Caco-2 (cell line): ENCODE results near the gene PRXL2A. TPM values are rescaled to one million over a fixed set of nuclear protein-coding genes. Genes with fewer than 3 reads are reported as not detected.
"Not testable (repeated sequence)": the region's sequence is repeated elsewhere in the genome, so short reads cannot be mapped to it uniquely, and the experiment has no call there.

Experiments used
- BruUV-seq: library from RNA; stranded (reverse); fragments of 400-500 nt; replicated peaks from 2 replicates; lab custom pipeline; 2021; lab: Mats Ljungman, UMichigan
- CTCF ChIA-PET: fragments of 300-600 bp; sonication (Branson Sonifier 250); formaldehyde crosslinking; loops from one replicate; lab custom pipeline; 2022; ENCODE audit warnings: antibody characterized with exemption; lab: Charles Lee
- POLR2A ChIA-PET: fragments of 300-600 bp; sonication (Branson Sonifier 250); formaldehyde crosslinking; loops from one replicate; lab custom pipeline; 2022; ENCODE audit warnings: antibody characterized with exemption; lab: Charles Lee
- DNase-seq, 2 experiments: peaks; one replicate each; pipeline versions ENCODE4 v3.0.0 to v3.0.0-alpha.2; 2020 to 2022
- H3K27me3 ChIP-seq: replicated peaks from 2 replicates; pipeline ENCODE4 v1.6.0; 2011; ENCODE audit warnings: low read length; ENCODE audit not compliant: control insufficient read depth, insufficient read depth
- H3K36me3 ChIP-seq: 2 replicates; pipeline ENCODE4 v1.5.1; 2011; ENCODE audit warnings: low read length; ENCODE audit not compliant: control insufficient read depth, insufficient read depth
- H3K4me1 ChIP-seq: fragments of 250-450 bp; sonication (Bioruptor Pico); 2 replicates; pipeline ENCODE4 v1.5.1; 2020; ENCODE audit warnings: mild to moderate bottlenecking
- H3K4me3 ChIP-seq: 2 replicates; pipeline ENCODE4 v1.5.1; 2011; ENCODE audit warnings: low read depth, mild to moderate bottlenecking, control low read depth, low read length
- H3K9me3 ChIP-seq: fragments of 250-450 bp; sonication (Bioruptor Pico); 2 replicates; pipeline ENCODE4 v1.5.1; 2020; ENCODE audit warnings: mild to moderate bottlenecking, moderate library complexity
- H3K27ac Mint-ChIP-seq: one replicate; pipeline ENCODE4 v1.8.0; 2022; ENCODE audit warnings: mixed read lengths; ENCODE audit not compliant: unreplicated experiment
- H3K27me3 Mint-ChIP-seq: one replicate; pipeline ENCODE4 v1.8.0; 2022; ENCODE audit warnings: mixed read lengths; ENCODE audit not compliant: insufficient read depth, unreplicated experiment
- H3K36me3 Mint-ChIP-seq: one replicate; pipeline ENCODE4 v1.8.0; 2022; ENCODE audit warnings: mild to moderate bottlenecking, mixed read lengths; ENCODE audit not compliant: insufficient read depth, unreplicated experiment
- H3K4me1 Mint-ChIP-seq: one replicate; pipeline ENCODE4 v1.8.0; 2022; ENCODE audit warnings: low read depth, mixed read lengths; ENCODE audit not compliant: unreplicated experiment
- H3K4me3 Mint-ChIP-seq: one replicate; pipeline ENCODE4 v1.8.0; 2022; ENCODE audit warnings: mild to moderate bottlenecking, moderate library complexity, mixed read lengths; ENCODE audit not compliant: unreplicated experiment
- H3K9me3 Mint-ChIP-seq: one replicate; pipeline ENCODE4 v1.8.0; 2022; ENCODE audit warnings: mixed read lengths; ENCODE audit not compliant: unreplicated experiment
- intact Hi-C: fragments of 100-400 bp; cut with micrococcal nuclease; formaldehyde crosslinking; loops from one replicate; pipeline ENCODE4 v1.10.0; 2022; ENCODE audit not compliant: unreplicated experiment
- total RNA-seq: library from RNA; stranded (reverse); gene quantifications from 2 replicates; pipeline ENCODE4 v1.2.3, GENCODE V29; 2022
- TF ChIP-seq, protein P1 (sequence below), 2 experiments: fragments of 200-600 bp in 1 of 2; IDR thresholded peaks; 1 replicate in 1 of 2; 2 replicates in 1 of 2; pipeline versions ENCODE4 v1.5.1 to v1.8.0; 2011 to 2022; ENCODE audit warnings: antibody characterized with exemption in 1 of 2, control low read depth in 1 of 2, inconsistent platforms in 1 of 2, low read depth in 1 of 2, low read length in 1 of 2, mild to moderate bottlenecking in 1 of 2, moderate library complexity in 1 of 2; ENCODE audit not compliant: insufficient read depth in 1 of 2, severe bottlenecking in 1 of 2, unreplicated experiment in 1 of 2

Gene PRXL2A
- total RNA-seq, 1 experiment from 2014 or later = 88.6 TPM

DNA sequence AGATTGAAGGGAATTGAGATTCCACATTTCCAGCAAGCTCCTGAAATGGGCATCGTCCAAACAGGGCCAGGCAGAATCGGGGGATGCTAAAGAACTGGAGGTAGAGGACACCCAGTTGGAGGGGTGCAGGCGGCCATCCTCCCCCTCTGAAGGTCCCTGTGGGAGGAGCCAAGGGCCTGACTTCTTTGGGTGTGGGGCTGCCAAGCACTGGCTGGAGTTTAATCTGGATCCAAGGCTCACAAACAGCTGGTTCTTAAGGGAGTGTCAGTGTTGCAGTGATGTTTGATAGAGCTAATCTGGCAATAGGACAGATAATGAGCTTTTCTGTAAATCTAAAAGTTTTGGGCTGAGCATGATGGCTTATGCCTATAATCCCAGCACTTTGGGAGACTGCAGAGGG, 66.6 kb downstream of the PRXL2A start:
- H3K27me3 ChIP-seq = no peaks in the 10 kb centered on the region
- H3K36me3 ChIP-seq = peaks cover 5% of the 10 kb centered on the region
- no peak overlapping the region for H3K4me3 ChIP-seq
- H3K4me1 ChIP-seq = peaks cover 21% of the 10 kb centered on the region
- Mint-ChIP-seq H3K27me3 (no peaks in the 10 kb centered on the region), H3K4me3 (no peak overlapping the region), H3K4me1 (peaks cover 45% of the 10 kb centered on the region), H3K36me3 (peaks cover 77% of the 10 kb centered on the region), H3K27ac (peak overlapping the region; percentile 49), H3K9me3 (peaks cover 14% of the 10 kb centered on the region)
- intact Hi-C loops = no loop called here
- ChIA-PET CTCF (interaction anchor here (0.8 kb wide), 1 partner anchor 30 kb away, joined by 5 read pairs; no protein-coding TSS in a partner anchor), POLR2A (no interaction called here)
- DNase-seq = no peak
- H3K9me3 ChIP-seq = no peaks in the 10 kb centered on the region
- TF ChIP-seq, protein P1, sequence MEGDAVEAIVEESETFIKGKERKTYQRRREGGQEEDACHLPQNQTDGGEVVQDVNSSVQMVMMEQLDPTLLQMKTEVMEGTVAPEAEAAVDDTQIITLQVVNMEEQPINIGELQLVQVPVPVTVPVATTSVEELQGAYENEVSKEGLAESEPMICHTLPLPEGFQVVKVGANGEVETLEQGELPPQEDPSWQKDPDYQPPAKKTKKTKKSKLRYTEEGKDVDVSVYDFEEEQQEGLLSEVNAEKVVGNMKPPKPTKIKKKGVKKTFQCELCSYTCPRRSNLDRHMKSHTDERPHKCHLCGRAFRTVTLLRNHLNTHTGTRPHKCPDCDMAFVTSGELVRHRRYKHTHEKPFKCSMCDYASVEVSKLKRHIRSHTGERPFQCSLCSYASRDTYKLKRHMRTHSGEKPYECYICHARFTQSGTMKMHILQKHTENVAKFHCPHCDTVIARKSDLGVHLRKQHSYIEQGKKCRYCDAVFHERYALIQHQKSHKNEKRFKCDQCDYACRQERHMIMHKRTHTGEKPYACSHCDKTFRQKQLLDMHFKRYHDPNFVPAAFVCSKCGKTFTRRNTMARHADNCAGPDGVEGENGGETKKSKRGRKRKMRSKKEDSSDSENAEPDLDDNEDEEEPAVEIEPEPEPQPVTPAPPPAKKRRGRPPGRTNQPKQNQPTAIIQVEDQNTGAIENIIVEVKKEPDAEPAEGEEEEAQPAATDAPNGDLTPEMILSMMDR (IDR thresholded peaks at IDR 0.05; ENCODE audit: insufficient read depth in 1 of 2, low read depth in 1 of 2, low read length in 1 of 2, severe bottlenecking in 1 of 2, unreplicated experiment in 1 of 2) = no peak
- no TSS peak for BruUV-seq

DNA sequence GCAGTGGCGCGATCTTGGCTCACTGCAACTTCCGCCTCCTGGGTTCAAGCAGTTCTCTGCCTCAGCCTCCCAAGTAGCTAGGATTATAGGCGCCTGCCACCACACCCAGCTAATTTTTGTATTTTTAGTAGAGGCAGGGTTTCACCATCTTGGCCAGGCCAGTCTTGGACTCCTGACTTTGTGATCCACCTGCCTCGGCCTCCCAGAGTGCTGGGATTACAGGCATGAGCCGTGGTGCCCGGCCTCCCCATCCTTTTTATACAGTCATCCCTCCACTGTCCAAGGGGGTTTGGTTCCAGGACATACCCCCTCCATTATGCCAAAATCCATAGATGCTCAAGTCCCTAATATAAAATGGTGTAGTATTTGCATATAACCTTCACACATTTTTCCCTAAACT, 67.3 kb downstream of the PRXL2A start:
- H3K9me3 ChIP-seq, H3K27me3 ChIP-seq, CTCF ChIA-PET, POLR2A ChIA-PET, H3K27me3 Mint-ChIP-seq, DNase-seq, H3K4me3 ChIP-seq, H3K27ac Mint-ChIP-seq, BruUV-seq, H3K4me3 Mint-ChIP-seq, intact Hi-C loops, H3K36me3 ChIP-seq: not testable (repeated sequence)
- peaks cover 21% of the 10 kb centered on the region for H3K4me1 ChIP-seq
- Mint-ChIP-seq H3K4me1 (peaks cover 45% of the 10 kb centered on the region), H3K9me3 (peaks cover 14% of the 10 kb centered on the region), H3K36me3 (peaks cover 77% of the 10 kb centered on the region)

DNA sequence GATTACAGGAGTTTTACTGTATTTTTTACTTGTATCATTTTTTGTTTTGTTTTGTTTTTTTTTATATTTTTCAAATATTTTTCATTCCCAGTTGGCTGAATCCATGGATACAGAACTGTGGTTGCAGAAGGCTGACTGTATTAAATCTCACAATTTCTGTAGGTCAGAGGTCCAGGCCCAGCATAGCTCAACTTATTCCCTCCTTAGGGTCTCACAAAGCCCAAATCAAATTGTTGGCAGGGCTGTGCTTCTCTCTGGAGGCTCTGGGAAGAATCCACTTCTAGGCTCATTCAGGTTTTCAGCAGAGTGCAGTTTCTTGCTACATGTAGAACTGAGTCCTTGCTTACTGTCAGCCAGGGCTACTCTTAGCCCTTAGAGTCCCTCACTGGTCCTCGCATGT, 68.3 kb downstream of the PRXL2A start:
- H3K27me3 Mint-ChIP-seq = no peaks in the 10 kb centered on the region
- peaks cover 13% of the 10 kb centered on the region for H3K4me1 ChIP-seq

More for the DNA sequence above, 68.3 kb downstream of the PRXL2A start:
- intact Hi-C loops = no loop called here
- H3K9me3 ChIP-seq = no peaks in the 10 kb centered on the region
- no TSS peak for BruUV-seq
- Mint-ChIP-seq H3K4me1 (peaks cover 38% of the 10 kb centered on the region), H3K36me3 (peaks cover 77% of the 10 kb centered on the region), H3K4me3 (no peak overlapping the region), H3K9me3 (peaks cover 14% of the 10 kb centered on the region), H3K27ac (no peak overlapping the region)
- H3K4me3 ChIP-seq = no peak overlapping the region
- ChIA-PET POLR2A (no interaction called here), CTCF (no interaction called here)
- H3K36me3 ChIP-seq = no peaks in the 10 kb centered on the region; the same call in 1 of the 2 replicates
- DNase-seq = no peak
- no peaks in the 10 kb centered on the region for H3K27me3 ChIP-seq
- TF ChIP-seq, protein P1 (IDR thresholded peaks at IDR 0.05; ENCODE audit: insufficient read depth in 1 of 2, low read depth in 1 of 2, low read length in 1 of 2, severe bottlenecking in 1 of 2, unreplicated experiment in 1 of 2) = no peak
